ENCODE measurements around the gene RMI1. TPM values are rescaled to one million over a fixed set of nuclear protein-coding genes. Genes with fewer than 3 reads are reported as not detected.
"Not testable (repeated sequence)": the region's sequence is repeated elsewhere in the genome, so short reads cannot be mapped to it uniquely, and the experiment has no call there.

RMI1 gene
- 8.1 TPM for polyA plus RNA-seq (ENCODE audit: insufficient read length)

DNA sequence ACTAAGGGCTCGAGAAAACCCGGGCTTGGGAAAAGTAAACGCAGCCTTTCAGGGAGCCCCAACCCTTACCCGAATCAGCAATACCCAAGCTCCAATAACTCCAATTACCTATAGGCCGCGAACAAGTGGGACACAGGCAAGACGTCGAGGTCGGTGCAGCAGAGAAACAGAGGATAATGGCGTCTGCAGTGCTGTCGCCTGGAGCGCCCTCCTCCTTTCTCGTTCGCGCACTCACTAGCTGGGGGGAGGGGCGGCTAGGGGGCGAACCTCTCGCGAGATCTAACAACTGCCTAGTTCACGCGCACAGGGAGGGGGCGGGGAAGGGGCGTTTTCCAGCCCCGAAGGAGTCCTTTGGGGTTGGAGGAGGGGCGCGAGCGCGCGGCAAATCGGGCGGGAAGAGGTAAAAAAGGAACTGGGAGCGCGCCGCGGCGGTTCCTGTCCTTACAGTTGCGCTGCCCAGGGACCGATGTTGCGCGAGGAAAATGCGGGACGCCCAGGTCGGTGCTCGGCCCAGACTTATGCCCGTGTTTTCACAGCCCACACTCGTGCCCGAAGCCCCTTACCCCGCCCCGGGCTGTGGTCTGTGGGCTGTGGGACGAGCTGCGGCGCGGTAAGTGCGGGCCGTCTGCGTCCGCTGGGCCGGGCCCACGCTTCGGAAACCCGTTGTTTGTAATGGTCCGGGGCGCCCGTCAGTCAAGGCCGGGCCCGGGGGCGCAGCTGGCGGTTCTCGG lies at the start of gene RMI1:
TSS of gene RMI1 (plus strand) at position 411 of the 731 bp plus-strand sequence. CDS start 20,182 bp downstream, outside the sequence.
- peak; percentile 99 for DNase-seq

DNA sequence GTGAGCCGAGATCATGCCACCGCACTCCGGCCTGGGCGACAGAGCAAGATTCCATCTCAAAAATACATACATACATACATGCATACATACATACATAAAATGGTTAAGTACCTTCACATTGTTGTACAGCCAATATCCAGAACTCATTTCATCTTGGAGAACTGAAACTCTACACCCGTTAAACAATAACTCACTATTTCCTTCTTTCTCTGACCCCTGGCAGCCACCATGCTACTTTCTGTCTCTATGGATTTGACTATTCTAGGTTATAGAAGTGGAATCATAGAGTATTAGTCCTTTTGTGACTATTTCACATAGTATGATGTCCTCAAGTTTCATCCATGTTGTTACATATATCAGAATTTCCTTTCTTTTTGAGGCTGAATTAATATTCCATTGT lies 49.7 kb upstream of the RMI1 start:
- DNase-seq: no peak

- DNase-seq: no peak
Measured at GRCh38 chr9:83932011-83932410, 48.6 kb upstream of the RMI1 start.

- DNase-seq: no peak
Measured at GRCh38 chr9:83932851-83933250, 47.8 kb upstream of the RMI1 start.

GRCh38 chr9:83933790-83934189 lies 46.8 kb upstream of the RMI1 start:
- DNase-seq: no peak

DNA sequence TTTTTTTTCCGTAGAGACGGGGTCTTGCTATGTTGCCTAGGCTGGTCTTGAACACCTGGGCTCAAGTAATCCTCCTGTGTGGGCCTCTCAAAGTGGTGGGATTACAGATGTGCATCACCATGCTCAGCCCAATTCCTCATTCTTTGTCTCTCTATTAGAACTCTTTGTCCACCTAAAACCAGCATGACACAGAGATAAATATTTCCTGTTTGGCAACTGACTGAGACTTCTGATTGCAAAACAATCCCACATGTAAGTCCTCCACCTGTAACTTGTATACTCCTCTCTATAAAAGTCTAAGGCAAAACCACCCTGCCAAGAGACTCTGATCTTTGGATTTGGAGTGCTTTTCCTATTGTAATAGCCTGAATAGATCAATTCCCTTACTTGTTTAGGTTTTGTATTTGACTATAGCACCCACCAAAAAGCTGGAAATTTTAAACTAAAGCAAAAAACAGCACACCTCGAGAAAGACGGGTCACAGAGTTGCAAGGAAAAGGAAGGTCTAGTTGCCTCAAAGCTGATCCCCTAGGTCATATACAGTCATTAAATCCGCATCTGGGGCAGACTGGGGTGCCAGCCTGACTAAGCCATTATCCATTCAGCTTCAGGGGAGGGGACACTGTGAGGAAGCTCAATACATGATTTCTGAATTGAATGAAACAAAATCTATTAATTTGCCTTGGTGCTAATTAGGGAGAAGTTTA lies 45.9 kb upstream of the RMI1 start:
- no peak for DNase-seq

DNA sequence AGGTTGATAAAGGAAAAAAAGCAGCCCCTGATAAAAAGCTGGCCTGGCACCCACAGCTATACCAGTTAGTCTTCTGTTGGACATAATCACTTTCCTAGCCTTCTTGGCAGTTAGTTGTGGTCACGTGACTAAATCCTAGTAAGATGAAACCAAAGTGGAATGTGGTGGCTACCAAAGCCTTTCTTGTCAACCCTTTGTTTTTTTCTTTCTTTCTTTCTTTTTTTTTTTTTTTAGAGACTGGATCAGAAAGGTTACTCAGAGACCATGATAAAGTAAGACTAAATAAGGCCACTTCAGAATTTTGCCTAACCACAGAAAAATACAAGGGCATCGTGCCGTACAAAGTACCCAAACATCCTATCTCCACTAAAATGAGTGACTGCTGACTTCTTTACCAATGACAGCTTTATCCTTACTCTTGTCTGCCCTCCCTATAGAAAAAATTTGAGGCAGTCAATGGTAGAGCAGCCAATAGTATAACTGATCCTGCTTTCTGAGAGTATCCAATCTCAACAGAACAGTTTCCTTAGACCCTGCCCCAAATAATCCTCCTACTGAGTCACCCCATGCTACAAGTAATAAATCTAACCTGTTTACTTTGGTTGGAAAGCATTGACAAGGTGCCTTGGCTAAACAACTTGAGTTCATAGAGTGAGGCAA lies 45.2 kb upstream of the RMI1 start:
- no peak for DNase-seq

GRCh38 chr9:83936523-83936922 lies 44.1 kb upstream of the RMI1 start:
- DNase-seq: no peak

DNA sequence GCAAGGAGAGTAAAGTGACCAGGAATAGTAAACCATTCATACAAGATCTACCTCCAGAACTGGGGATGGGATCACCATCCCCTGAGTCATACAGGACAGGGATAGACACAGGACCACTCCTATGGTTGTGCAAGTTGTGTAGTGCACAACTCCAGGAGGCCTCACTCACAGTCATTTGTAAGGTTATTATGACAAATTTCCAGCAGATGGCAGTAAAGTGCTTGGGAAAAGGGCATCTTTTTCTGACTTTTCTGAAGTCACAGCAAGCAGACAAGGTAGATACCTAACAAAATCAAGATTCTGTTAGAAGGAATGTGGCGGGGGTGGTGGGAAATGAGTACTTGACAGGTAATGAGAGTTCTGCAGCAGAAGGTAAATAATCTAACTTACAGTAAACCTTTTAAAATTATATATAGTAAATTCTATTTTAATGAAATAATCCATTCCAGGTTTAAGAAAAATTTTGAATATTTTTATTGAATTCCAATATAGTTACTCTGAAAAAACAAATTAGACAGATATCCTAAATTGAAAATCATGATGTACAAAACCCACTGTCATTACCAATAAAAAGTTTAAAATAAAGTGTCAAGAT lies 42.6 kb upstream of the RMI1 start:
- peak; percentile 49 for DNase-seq

- no peak for DNase-seq
Measured at GRCh38 chr9:83940590-83941303, 39.9 kb upstream of the RMI1 start.

GRCh38 chr9:83948096-83948495 lies 32.5 kb upstream of the RMI1 start:
- not testable (repeated sequence) for DNase-seq

DNA sequence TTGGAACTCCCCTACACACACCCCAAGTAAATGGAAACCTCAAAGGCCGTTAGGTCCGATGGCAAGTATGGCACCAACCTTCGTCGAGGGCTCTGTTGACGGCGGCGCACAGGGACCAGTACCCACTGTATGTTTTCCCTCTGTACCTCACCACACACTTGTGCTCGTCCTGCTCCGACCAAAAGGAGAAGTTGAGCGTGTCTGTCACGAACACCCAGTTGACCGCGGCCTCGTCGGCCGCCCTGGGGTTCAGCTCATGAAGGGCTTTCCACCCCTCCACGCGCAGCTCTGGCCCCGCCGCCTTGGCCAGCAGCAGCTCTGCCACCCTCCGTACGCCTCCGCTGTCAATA lies 24.5 kb upstream of the RMI1 start:
- no peak for DNase-seq

GRCh38 chr9:83956436-83957247 lies 24.0 kb upstream of the RMI1 start:
- DNase-seq: peak; percentile 87

DNA sequence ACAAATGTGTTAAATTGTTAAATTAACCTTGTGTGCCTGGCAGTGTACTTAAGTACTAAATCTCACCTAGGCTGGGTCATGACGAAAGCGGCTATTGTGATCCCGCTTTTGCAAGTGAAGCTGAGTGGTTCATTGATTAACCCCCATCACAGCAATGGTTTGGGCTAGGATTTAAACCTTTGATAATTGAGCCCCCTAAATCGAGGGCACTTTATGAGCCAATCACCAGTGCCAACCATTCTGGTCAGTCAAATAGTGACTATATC lies 23.4 kb upstream of the RMI1 start:
- DNase-seq: no peak

GRCh38 chr9:83959061-83959460 lies 21.5 kb upstream of the RMI1 start:
- no peak for DNase-seq

DNA sequence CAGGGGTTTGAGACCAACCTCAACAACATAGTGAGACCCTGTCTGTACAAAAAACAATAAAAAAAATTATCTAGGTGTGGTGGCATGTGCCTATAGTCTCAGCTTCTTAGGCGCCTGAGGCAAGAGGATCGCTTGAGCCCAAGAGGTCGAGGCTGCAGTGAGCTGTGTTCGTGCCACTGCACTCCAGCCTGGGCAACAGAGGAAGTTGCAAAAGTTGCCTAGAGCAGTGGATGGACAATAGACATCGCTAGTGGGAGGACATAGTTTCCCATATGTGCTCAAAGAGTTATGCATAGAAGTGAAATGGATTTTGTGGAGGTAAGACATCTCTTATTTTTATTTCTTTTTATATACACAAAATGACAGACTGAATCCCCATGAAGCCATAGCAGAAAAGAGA lies 19.6 kb upstream of the RMI1 start:
- no peak for DNase-seq

DNA sequence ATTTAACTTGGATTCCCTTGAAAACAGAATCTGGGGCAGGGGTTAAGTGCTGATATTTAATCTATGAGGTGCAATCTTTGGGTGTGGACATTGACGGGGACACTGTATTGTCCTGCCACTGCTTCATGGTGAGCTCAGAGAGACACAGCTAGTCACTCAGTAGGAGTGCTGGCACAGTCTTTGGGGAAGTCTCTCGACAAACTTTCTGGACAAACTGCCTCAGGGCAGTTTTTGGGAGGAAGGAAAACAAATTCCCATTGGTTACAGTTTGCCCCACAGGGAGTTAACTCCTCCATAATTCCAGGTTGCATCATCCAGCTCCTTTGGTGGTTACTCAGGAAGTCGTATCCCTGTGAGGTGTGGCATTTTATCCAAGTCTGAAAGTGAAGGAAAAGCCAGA lies 18.4 kb upstream of the RMI1 start:
- DNase-seq: no peak

DNA sequence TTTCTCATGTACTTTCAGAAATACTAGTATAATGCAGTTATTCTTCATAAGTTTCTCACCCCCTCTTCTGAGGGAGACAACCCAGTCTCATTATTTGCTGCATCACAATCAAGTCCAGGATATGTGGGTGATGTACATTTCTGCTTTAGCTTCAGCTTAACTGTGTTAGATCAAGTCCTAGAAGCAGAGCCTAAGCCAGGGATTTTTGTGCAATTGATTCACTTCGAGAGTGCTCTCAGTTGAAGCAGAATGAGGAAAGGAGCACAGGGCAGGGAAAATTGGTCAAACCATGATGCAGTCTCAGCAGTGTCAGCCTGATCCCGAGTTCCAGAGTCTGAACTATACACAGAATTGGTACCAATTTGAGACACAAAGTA lies 15.6 kb upstream of the RMI1 start:
- no peak for DNase-seq

DNA sequence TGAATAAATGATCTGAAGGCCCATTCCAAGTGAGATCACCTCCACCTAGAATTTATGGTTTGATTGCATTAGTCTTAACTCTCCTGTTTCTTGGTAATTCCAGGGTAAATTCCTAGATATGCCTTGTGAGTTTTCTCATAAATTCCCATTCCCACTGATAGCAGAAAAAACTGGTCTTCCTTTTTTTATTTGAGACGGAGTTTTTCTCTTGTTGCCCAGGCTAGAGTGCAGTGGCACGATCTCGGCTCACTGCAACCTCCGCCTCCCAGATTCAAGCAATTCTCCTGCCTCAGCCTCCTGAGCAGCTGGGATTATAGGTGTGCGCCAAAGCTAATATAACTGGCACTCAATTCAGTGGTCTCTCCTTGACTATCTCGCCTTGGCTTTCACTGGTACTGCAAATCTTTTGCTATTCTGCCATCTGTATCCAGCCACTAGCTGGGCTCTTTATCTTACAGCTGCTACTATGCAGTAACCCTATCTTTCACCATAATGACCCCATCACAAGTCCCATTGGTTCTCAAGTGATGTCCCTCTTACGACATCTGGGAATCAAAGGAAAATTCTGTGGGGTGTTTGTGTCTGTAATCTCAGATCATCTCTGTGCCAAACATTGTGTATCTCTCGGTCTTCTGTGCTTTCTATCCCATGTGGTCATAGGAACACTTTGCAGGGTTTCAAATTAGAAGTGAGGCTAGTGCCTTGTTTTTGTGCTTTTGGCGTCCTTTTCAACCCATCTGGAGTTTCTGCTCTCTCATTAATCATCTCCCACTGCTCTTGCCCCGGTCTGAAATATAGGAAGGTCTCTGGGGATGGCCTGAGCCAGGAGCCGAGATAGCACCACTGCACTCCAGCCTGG lies 15.0 kb upstream of the RMI1 start:
- no peak for DNase-seq

- DNase-seq: no peak
Measured at GRCh38 chr9:83966209-83966582, 14.4 kb upstream of the RMI1 start.

- no peak for DNase-seq
Measured at GRCh38 chr9:83967073-83967472, 13.5 kb upstream of the RMI1 start.

All from hindlimb muscle (tissue), 1 donor.